HepG2 (cell line): Measurements from ENCODE around the gene SLC43A1. TPM values are rescaled to one million over a fixed set of nuclear protein-coding genes. Genes with fewer than 3 reads are reported as not detected.

Experiments used
- AGO2 ChIP-seq: fragments of 200-400 bp; formaldehyde crosslinking; optimal IDR thresholded peaks from 2 replicates; pipeline ENCODE3; 2017; ENCODE audit warnings: mild to moderate bottlenecking, low read depth, low read length, moderate library complexity
- ATRX ChIP-seq: sonication (generic); formaldehyde crosslinking; IDR thresholded peaks from 2 replicates; pipeline ENCODE4 v1.4.0; 2020; ENCODE audit warnings: missing genetic modification reagents, borderline replicate concordance
- BORCS8-MEF2B ChIP-seq: sonication (generic); formaldehyde crosslinking; IDR thresholded peaks from 2 replicates; pipeline ENCODE4 v1.8.0; 2022; ENCODE audit warnings: mild to moderate bottlenecking, missing genetic modification reagents
- EZH2 ChIP-seq: conservative IDR thresholded peaks from 2 replicates; pipeline ENCODE4 v1.6.1; 2012; ENCODE audit warnings: mild to moderate bottlenecking, low read depth, low read length, moderate library complexity
- GLI4 ChIP-seq: sonication (generic); formaldehyde crosslinking; IDR thresholded peaks from 2 replicates; pipeline ENCODE4 v1.5.1; 2020; ENCODE audit warnings: missing genetic modification reagents, mild to moderate bottlenecking, moderate library complexity, borderline replicate concordance
- HDAC2 ChIP-seq: sonication (generic); formaldehyde crosslinking; IDR thresholded peaks from 2 replicates; pipeline ENCODE4 v1.4.0; 2020; ENCODE audit warnings: missing genetic modification reagents
- HHEX ChIP-seq: IDR thresholded peaks from 2 replicates; pipeline ENCODE4 v1.6.1; 2016; ENCODE audit warnings: control low read depth
- HOXA9 ChIP-seq: sonication (generic); formaldehyde crosslinking; IDR thresholded peaks from 2 replicates; pipeline ENCODE4 v1.8.1; 2022; ENCODE audit warnings: missing genetic modification reagents, mild to moderate bottlenecking, moderate library complexity, borderline replicate concordance
- MBNL3 ChIP-seq: fragments of 250-450 bp; sonication (Bioruptor Pico); conservative IDR thresholded peaks from 2 replicates; pipeline ENCODE4 v1.8.0; 2022; ENCODE audit warnings: mild to moderate bottlenecking, inconsistent platforms
- MTA3 ChIP-seq: sonication (generic); formaldehyde crosslinking; IDR thresholded peaks from 2 replicates; pipeline ENCODE4 v1.4.0; 2020; ENCODE audit warnings: missing genetic modification reagents
- MXI1 ChIP-seq: IDR thresholded peaks from 3 replicates; pipeline ENCODE4 v1.6.1; 2012; ENCODE audit warnings: low read depth, low read length, inconsistent platforms, borderline replicate concordance
- NPAS2 ChIP-seq: sonication (generic); formaldehyde crosslinking; IDR thresholded peaks from 2 replicates; pipeline ENCODE4 v1.8.0; 2022; ENCODE audit warnings: mild to moderate bottlenecking, missing genetic modification reagents, borderline replicate concordance
- NR2F6 ChIP-seq, 2 experiments: IDR thresholded peaks; 2 replicates each; pipeline ENCODE4 v1.6.1; 2016; ENCODE audit warnings: antibody characterized with exemption in 1 of 2, mild to moderate bottlenecking in 1 of 2
- PLRG1 ChIP-seq: fragments of 450-650 bp; conservative IDR thresholded peaks from 2 replicates; pipeline ENCODE4 v1.6.1; 2016
- POLR2A ChIP-seq, 2 experiments: IDR thresholded peaks; 2 replicates each; pipeline ENCODE4 v1.6.1; 2011; ENCODE audit warnings: low read depth in 2 of 2, low read length in 2 of 2, mild to moderate bottlenecking in 1 of 2, moderate library complexity in 1 of 2; ENCODE audit not compliant: insufficient read depth in 1 of 2
- RNF2 ChIP-seq: fragments of 450-650 bp; conservative IDR thresholded peaks from 2 replicates; pipeline ENCODE4 v1.6.1; 2016; ENCODE audit warnings: low read depth
- SKI ChIP-seq: fragments of 450-650 bp; IDR thresholded peaks from one replicate; pipeline ENCODE4 v1.6.1; 2018; ENCODE audit warnings: mild to moderate bottlenecking; ENCODE audit not compliant: partially characterized antibody
- TCF7 ChIP-seq: sonication (generic); IDR thresholded peaks from 2 replicates; pipeline ENCODE4 v1.6.1; 2016; ENCODE audit warnings: antibody characterized with exemption, low read depth
- TFDP2 ChIP-seq: sonication (generic); formaldehyde crosslinking; IDR thresholded peaks from 2 replicates; pipeline ENCODE4 v1.4.0; 2020; ENCODE audit warnings: missing genetic modification reagents
- U2AF1 ChIP-seq: fragments of 200-400 bp; formaldehyde crosslinking; optimal IDR thresholded peaks from 2 replicates; pipeline ENCODE3; 2017; ENCODE audit warnings: mild to moderate bottlenecking, low read depth, low read length
- ZBTB7A ChIP-seq: sonication (generic); formaldehyde crosslinking; IDR thresholded peaks from 2 replicates; pipeline ENCODE4 v1.8.0; 2022; ENCODE audit warnings: mild to moderate bottlenecking, missing genetic modification reagents
- ZFP91 ChIP-seq: sonication (generic); formaldehyde crosslinking; IDR thresholded peaks from 2 replicates; pipeline ENCODE4 v1.9.0; 2022; ENCODE audit warnings: missing genetic modification reagents, mild to moderate bottlenecking, borderline replicate concordance
- ZNF205 ChIP-seq: IDR thresholded peaks from 2 replicates; pipeline ENCODE4 v1.6.1; 2018; ENCODE audit warnings: missing biosample characterization, missing genetic modification reagents
- ZNF367 ChIP-seq: sonication (generic); formaldehyde crosslinking; IDR thresholded peaks from 2 replicates; pipeline ENCODE4 v1.4.0; 2020; ENCODE audit warnings: missing genetic modification reagents, borderline replicate concordance
- ZNF441 ChIP-seq: sonication (generic); formaldehyde crosslinking; IDR thresholded peaks from 2 replicates; pipeline ENCODE4 v1.7.0; 2021; ENCODE audit warnings: missing genetic modification reagents, borderline replicate concordance
- ZNF552 ChIP-seq: sonication (generic); formaldehyde crosslinking; IDR thresholded peaks from 2 replicates; pipeline ENCODE4 v1.9.0; 2022; ENCODE audit warnings: missing genetic modification reagents, mild to moderate bottlenecking, borderline replicate concordance
- ZNF563 ChIP-seq: sonication (generic); formaldehyde crosslinking; IDR thresholded peaks from 2 replicates; pipeline ENCODE4 v1.8.0; 2022; ENCODE audit warnings: mild to moderate bottlenecking, moderate library complexity, missing genetic modification reagents
- ZNF629 ChIP-seq: sonication (generic); formaldehyde crosslinking; conservative IDR thresholded peaks from 2 replicates; pipeline ENCODE4 v1.5.0; 2020; ENCODE audit warnings: missing genetic modification reagents
- ZNF7 ChIP-seq: IDR thresholded peaks from 2 replicates; pipeline ENCODE4 v1.6.1; 2016; ENCODE audit warnings: missing biosample characterization, missing genetic modification reagents
- polyA plus RNA-seq, 8 experiments: library from polyadenylated mRNA; depleted of rRNA in 3 of 8; stranded (reverse) in 7 of 8; unstranded in 1 of 8; fragments of >200 nt; fragmentation: Illumina TruSeq in 4 of 8; extraction: Trizol in 4 of 8; gene quantifications; 2 replicates each; pipeline versions ENCODE4 v1.2.1 to v1.2.3, GENCODE V29; 2011 to 2016; ENCODE audit warnings: low read depth in 4 of 8, missing spikeins in 1 of 8, mixed read lengths in 1 of 8; ENCODE audit not compliant: insufficient read depth in 1 of 8
- total RNA-seq, 5 experiments: library from RNA; depleted of rRNA; stranded (reverse); fragments of >200 nt; fragmentation: Illumina TruSeq; extraction: Trizol; gene quantifications; 2 replicates each; pipeline ENCODE4 v1.2.3, GENCODE V29; 2016; ENCODE audit warnings: low read depth in 1 of 5
- TF ChIP-seq, protein P1 (sequence below): sonication (generic); formaldehyde crosslinking; conservative IDR thresholded peaks from 2 replicates; pipeline ENCODE4 v1.8.0; 2022; ENCODE audit warnings: mild to moderate bottlenecking, moderate library complexity, missing genetic modification reagents

Gene SLC43A1
- total and polyA plus RNA-seq, 2 of the 13 experiments (the other 11 are each of a cell fraction or from before 2014, with no cell fraction given) = 72.3 to 87.6 TPM

DNA sequence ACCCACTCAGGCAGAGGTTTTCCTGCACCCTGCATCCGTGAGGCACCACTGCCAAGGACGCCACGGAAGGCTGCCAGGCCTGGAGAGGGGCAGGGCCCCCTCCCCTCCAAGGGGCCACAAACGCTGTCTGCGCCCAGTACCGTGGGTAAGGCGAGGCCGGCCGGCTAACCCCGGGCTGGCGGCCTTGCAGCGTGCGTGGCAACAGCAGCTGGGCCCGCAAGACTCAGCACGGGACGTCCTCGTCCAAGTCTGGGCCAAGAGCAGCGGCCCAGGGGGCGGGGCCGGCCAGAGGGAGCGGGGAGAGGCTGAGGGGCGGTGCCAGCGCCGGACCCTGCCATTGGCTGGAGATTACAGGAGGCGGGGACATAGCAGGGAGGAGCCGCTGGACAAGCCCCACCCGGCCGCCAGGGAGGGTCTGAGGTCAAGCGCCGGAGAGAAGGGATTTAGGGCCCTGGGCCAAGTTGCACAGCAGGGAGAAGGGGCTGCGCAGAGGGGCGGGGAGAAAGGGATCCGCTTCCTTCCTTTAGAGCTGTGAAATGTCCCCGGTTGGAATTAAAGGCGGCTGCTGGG lies 16.0 kb downstream of the SLC43A1 start (continued):
- TF ChIP-seq TFDP2 (CRISPR knock-in tag) (no peak), MBNL3 (CRISPR knock-in tag) (no peak), ZNF552 (CRISPR knock-in tag) (no peak), HOXA9 (CRISPR knock-in tag) (no peak), ZBTB7A (CRISPR knock-in tag) (no peak), ZNF7 (CRISPR knock-in tag) (no peak), ZFP91 (peak; percentile 51; the same call in 1 of the 2 replicates), ATRX (no peak), EZH2 (no peak), TCF7 (no peak), U2AF1 (no peak), ZNF629 (CRISPR knock-in tag) (no peak), GLI4 (CRISPR knock-in tag) (no peak), MXI1 (no peak; the same call in 2 of the 3 replicates), RNF2 (no peak), BORCS8-MEF2B (CRISPR knock-in tag) (peak; percentile 16), SKI (peak; percentile 29), ZNF205 (CRISPR knock-in tag) (no peak), ZNF441 (CRISPR knock-in tag) (no peak), AGO2 (peak; percentile 91), MTA3 (CRISPR knock-in tag) (no peak), NPAS2 (CRISPR knock-in tag) (no peak), PLRG1 (no peak), HDAC2 (0 out of 2 replicates have a peak, but pooled peaks have one; percentile 21), HHEX (CRISPR knock-in tag) (no peak), NR2F6 (IDR thresholded peaks at IDR 0.05) (peak; percentile 48; the same call in 1 of the 2 replicates), NR2F6 (CRISPR knock-in tag; IDR thresholded peaks at IDR 0.05) (0 out of 2 replicates have a peak, but pooled peaks have one; percentile 23), ZNF563 (CRISPR knock-in tag) (no peak), ZNF367 (CRISPR knock-in tag) (no peak), POLR2A (IDR thresholded peaks at IDR 0.05; ENCODE audit: insufficient read depth in 1 of 2, low read depth in 2 of 2, low read length in 2 of 2) (peak; percentile 41 to 63; a peak in 3 of 4 replicates)
- TF ChIP-seq, protein P1, sequence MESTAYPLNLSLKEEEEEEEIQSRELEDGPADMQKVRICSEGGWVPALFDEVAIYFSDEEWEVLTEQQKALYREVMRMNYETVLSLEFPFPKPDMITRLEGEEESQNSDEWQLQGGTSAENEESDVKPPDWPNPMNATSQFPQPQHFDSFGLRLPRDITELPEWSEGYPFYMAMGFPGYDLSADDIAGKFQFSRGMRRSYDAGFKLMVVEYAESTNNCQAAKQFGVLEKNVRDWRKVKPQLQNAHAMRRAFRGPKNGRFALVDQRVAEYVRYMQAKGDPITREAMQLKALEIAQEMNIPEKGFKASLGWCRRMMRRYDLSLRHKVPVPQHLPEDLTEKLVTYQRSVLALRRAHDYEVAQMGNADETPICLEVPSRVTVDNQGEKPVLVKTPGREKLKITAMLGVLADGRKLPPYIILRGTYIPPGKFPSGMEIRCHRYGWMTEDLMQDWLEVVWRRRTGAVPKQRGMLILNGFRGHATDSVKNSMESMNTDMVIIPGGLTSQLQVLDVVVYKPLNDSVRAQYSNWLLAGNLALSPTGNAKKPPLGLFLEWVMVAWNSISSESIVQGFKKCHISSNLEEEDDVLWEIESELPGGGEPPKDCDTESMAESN (CRISPR knock-in tag) = no peak
